Right ventricle myocardium superior (tissue), 1 donor: ENCODE data around the gene VPS52. TPM values are rescaled to one million over a fixed set of nuclear protein-coding genes. Genes with fewer than 3 reads are reported as not detected.
A peak's percentile ranks its signal among the peaks of the same experiment; 100 is the strongest.

Experiments
- ATAC-seq: fragments of 200-7000 bp; cut with Tn5 transposase; one replicate; pipeline ENCODE4 v1.9.1; 2020; ENCODE audit warnings: mild to moderate bottlenecking; ENCODE audit not compliant: poor library complexity
- DNase-seq: peaks from one replicate; pipeline ENCODE4 v3.0.0-alpha.2; 2020
- intact Hi-C: fragments of 100-400 bp; cut with DNase I; formaldehyde crosslinking; loops from one replicate; pipeline ENCODE4 v1.11.2; 2022
- total RNA-seq: library from RNA; stranded (reverse); fragmentation: NEBNext Ultra II Directional; extraction: Animal tissue kit (Norgen Biotek cat#: 25700); gene quantifications from one replicate; pipeline ENCODE4 v1.2.1, GENCODE V29; 2021
- donor health status: DM: no; HTN: yes; CAD: no; lungs with severe emphysema.

Gene VPS52
- total RNA-seq, 1 donor from 2014 or later: 30.4 TPM

- intact Hi-C loops: no loop called here
- ATAC-seq: peak; percentile 9
Measured at GRCh38 chr6:33312361-33313104, 40.9 kb upstream of the VPS52 start.

GRCh38 chr6:33306356-33306755, 34.7 kb upstream of the VPS52 start:
- ATAC-seq: no peak
- intact Hi-C loops: no loop called here
- no peak for DNase-seq

More at GRCh38 chr6:33312361-33313104, 40.9 kb upstream of the VPS52 start:
- DNase-seq: no peak

GRCh38 chr6:33305052-33305451, 33.4 kb upstream of the VPS52 start:
- intact Hi-C loops: no loop called here
- ATAC-seq: no peak
- no peak for DNase-seq

GRCh38 chr6:33304216-33304615, 32.5 kb upstream of the VPS52 start:
- intact Hi-C loops: no loop called here
- DNase-seq: no peak
- ATAC-seq: no peak

GRCh38 chr6:33301877-33302276, 30.2 kb upstream of the VPS52 start:
- no peak for ATAC-seq
- intact Hi-C loops: no loop called here
- DNase-seq: no peak

GRCh38 chr6:33299237-33299944, 27.7 kb upstream of the VPS52 start:
- ATAC-seq (peak; percentile 87), DNase-seq (peak; percentile 95)
- intact Hi-C loops: loop anchor here (10.0 kb wide), 1 partner anchor 115 kb away; the partner anchor contains the start of genes CUTA and PHF1

- ATAC-seq (peak; percentile 83), DNase-seq (peak; percentile 92)
- intact Hi-C loops: loop anchor here (10.0 kb wide), 1 partner anchor 116 kb away; the partner anchor contains the start of genes CUTA and PHF1
Measured at GRCh38 chr6:33298773-33299236, 27.1 kb upstream of the VPS52 start, which contains the start of gene RGL2. Gene RGL2 (minus strand): TSS chr6:33298942. CDS start chr6:33298610, 332 bp downstream.

- intact Hi-C loops: loop anchor here (10.0 kb wide), 1 partner anchor 117 kb away; the partner anchor contains the start of genes CUTA and PHF1
- DNase-seq (peak; percentile 69), ATAC-seq (peak; percentile 47)
Measured at GRCh38 chr6:33297956-33298772, 26.5 kb upstream of the VPS52 start.

- intact Hi-C loops: loop anchor here (10.0 kb wide), 1 partner anchor 117 kb away; the partner anchor contains the start of genes CUTA and PHF1
- DNase-seq (peak; percentile 58), ATAC-seq (no peak)
Measured at GRCh38 chr6:33297406-33297955, 25.8 kb upstream of the VPS52 start.

- intact Hi-C loops: loop anchor here (10.0 kb wide), 1 partner anchor 118 kb away; the partner anchor contains the start of genes CUTA and PHF1
- DNase-seq (no peak), ATAC-seq (no peak)
Measured at GRCh38 chr6:33296797-33297405, 25.2 kb upstream of the VPS52 start.

GRCh38 chr6:33295621-33296369, 24.1 kb upstream of the VPS52 start:
- intact Hi-C loops: loop anchor here (10.0 kb wide), 1 partner anchor 119 kb away; the partner anchor contains the start of genes CUTA and PHF1
- ATAC-seq (no peak), DNase-seq (peak; percentile 43)

GRCh38 chr6:33294086-33294823, 22.6 kb upstream of the VPS52 start:
- no peak for ATAC-seq
- DNase-seq: no peak
- intact Hi-C loops: loop anchor here (10.0 kb wide), 1 partner anchor 121 kb away; the partner anchor contains the start of genes CUTA and PHF1

GRCh38 chr6:33292996-33293682, 21.5 kb upstream of the VPS52 start:
- intact Hi-C loops: loop anchor here (10.0 kb wide), 1 partner anchor 122 kb away; the partner anchor contains the start of genes CUTA and PHF1
- peak; percentile 17 for DNase-seq

GRCh38 chr6:33290459-33290858, 18.8 kb upstream of the VPS52 start:
- ATAC-seq (no peak), DNase-seq (no peak)
- intact Hi-C loops: loop anchor here (10.0 kb wide), 1 partner anchor 124 kb away; the partner anchor contains the start of genes CUTA and PHF1

More at GRCh38 chr6:33292996-33293682, 21.5 kb upstream of the VPS52 start:
- ATAC-seq: no peak

- intact Hi-C loops: loop anchor here (10.0 kb wide), 1 partner anchor 125 kb away; the partner anchor contains the start of genes CUTA and PHF1
- DNase-seq (no peak), ATAC-seq (no peak)
Measured at GRCh38 chr6:33289784-33290315, 18.2 kb upstream of the VPS52 start.
